Progenitor cell of endocrine pancreas (in vitro differentiated cells): Measurements from ENCODE around the gene SETDB1. TPM values are rescaled to one million over a fixed set of nuclear protein-coding genes. Genes with fewer than 3 reads are reported as not detected.

ENCODE experiments used
- DNase-seq: peaks from one replicate; pipeline ENCODE4 v3.0.0; 2021; ENCODE audit warnings: low spot score; ENCODE audit not compliant: unreplicated experiment
- H3K27ac Mint-ChIP-seq: 2 replicates; pipeline ENCODE4 v1.8.0; 2021; ENCODE audit warnings: mild to moderate bottlenecking, moderate library complexity, mixed read lengths
- H3K27me3 Mint-ChIP-seq: 2 replicates; pipeline ENCODE4 v1.8.0; 2021; ENCODE audit warnings: mixed read lengths
- H3K36me3 Mint-ChIP-seq: 2 replicates; pipeline ENCODE4 v1.8.0; 2022; ENCODE audit warnings: mixed read lengths; ENCODE audit not compliant: insufficient read depth
- H3K4me1 Mint-ChIP-seq: 2 replicates; pipeline ENCODE4 v1.8.0; 2021; ENCODE audit warnings: low read depth, mixed read lengths
- H3K4me3 Mint-ChIP-seq: 2 replicates; pipeline ENCODE4 v1.8.0; 2021; ENCODE audit warnings: low read depth, mild to moderate bottlenecking, moderate library complexity, mixed read lengths
- H3K9me3 Mint-ChIP-seq: 2 replicates; pipeline ENCODE4 v1.8.0; 2021; ENCODE audit warnings: low read depth, mixed read lengths
- total RNA-seq: library from RNA; stranded (reverse); gene quantifications from 2 replicates; pipeline ENCODE4 v1.2.1, GENCODE V29; 2021
- TF ChIP-seq, protein P1 (sequence below): fragments of 200-600 bp; sonication (generic); IDR thresholded peaks from one replicate; pipeline ENCODE4 v1.5.0; 2021; ENCODE audit warnings: antibody characterized with exemption, mild to moderate bottlenecking; ENCODE audit not compliant: unreplicated experiment

SETDB1 gene
- total RNA-seq, 1 donor from 2014 or later, result 110 TPM

DNA sequence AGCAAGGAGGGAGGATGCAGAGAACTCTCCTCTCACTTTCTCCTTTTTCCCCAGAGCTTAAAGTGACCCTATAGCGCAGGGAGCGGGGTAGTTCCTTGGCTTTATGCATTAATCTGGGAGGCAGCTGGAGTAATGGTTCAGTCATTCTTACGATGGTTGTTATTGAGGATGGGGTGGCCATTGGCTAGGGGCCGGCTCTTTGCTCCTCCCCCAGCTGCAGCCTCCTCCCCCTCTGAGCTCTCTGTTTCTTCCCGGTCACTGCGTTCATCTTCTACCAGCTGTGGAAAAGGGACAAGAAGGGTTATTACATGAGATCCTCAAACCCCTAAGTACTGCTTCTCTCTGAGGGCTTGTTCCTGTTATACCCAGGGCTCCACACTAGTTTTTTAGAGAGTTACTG, 39.8 kb downstream of the SETDB1 start:
- Mint-ChIP-seq H3K27me3 (no peaks in the 10 kb centered on the region), H3K9me3 (no peaks in the 10 kb centered on the region), H3K36me3 (peaks cover 53% of the 10 kb centered on the region), H3K4me1 (peaks cover 16% of the 10 kb centered on the region), H3K4me3 (no peak overlapping the region), H3K27ac (peak overlapping the region; percentile 67)
- TF ChIP-seq, protein P1, sequence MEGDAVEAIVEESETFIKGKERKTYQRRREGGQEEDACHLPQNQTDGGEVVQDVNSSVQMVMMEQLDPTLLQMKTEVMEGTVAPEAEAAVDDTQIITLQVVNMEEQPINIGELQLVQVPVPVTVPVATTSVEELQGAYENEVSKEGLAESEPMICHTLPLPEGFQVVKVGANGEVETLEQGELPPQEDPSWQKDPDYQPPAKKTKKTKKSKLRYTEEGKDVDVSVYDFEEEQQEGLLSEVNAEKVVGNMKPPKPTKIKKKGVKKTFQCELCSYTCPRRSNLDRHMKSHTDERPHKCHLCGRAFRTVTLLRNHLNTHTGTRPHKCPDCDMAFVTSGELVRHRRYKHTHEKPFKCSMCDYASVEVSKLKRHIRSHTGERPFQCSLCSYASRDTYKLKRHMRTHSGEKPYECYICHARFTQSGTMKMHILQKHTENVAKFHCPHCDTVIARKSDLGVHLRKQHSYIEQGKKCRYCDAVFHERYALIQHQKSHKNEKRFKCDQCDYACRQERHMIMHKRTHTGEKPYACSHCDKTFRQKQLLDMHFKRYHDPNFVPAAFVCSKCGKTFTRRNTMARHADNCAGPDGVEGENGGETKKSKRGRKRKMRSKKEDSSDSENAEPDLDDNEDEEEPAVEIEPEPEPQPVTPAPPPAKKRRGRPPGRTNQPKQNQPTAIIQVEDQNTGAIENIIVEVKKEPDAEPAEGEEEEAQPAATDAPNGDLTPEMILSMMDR, result no peak
- DNase-seq, result no peak

DNA sequence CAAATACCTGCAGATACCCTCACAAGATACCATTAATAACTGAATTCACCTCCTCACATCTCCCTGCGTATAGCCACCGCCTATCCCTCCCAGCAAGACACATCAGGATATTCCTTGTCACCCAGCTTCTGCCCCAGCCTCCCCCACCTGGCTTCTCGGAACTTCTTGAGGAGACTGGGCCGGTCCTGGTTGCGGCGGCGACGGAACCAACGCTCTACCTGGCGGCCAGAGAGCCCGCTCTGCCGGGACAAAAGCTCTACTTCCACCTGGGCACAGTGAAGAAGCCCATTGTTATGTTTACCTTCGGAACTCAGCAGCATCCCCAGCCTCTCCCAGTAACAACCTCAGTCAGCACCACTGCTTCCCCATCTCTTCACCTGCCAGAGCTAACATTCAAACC, 41.8 kb downstream of the SETDB1 start:
- Mint-ChIP-seq H3K4me3 (no peak overlapping the region), H3K36me3 (peaks cover 37% of the 10 kb centered on the region), H3K4me1 (peaks cover 33% of the 10 kb centered on the region), H3K27ac (no peak overlapping the region), H3K9me3 (no peaks in the 10 kb centered on the region), H3K27me3 (no peaks in the 10 kb centered on the region)
- no peak for DNase-seq
- TF ChIP-seq, protein P1, result no peak

DNA sequence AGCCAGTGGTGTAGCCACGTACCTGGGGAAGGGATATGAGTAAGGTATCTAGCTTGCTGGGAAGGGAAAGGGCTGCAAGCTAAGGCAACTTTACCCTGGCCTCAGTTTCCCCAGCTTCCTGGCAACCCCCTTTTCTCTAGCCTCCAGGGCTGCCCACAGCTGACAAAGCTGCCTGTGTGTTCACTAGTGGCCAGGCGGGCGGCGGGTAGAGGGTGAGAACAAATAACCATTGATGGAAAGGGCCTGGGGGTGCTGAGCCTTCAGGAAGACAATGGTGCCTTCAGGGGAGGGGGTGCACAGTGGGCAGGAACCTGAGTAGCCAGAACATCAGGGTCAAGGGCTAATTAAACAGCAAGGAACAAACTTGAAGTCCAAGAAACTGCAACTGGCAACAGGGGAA, 42.3 kb downstream of the SETDB1 start:
- Mint-ChIP-seq H3K4me3 (no peak overlapping the region), H3K27me3 (no peaks in the 10 kb centered on the region)

DNA sequence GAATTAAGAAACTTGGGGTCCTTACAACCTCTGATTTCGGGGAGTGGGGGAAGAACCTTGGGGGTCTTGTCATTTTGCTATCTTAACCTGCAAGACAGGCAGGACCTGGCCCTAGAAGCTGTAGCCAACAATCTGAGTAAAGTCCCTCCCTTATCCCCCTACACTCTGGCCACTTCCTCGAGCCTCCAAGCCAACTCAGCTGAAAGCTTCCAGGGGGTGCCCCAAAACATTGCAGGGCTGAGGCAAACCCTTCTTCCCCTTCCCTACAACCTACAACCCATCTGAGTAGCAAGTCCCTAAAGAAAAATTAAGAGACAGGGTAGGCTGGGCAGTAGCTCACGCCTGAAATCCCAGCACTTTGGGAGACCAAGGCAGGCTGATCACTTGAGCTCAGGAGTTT, 43.5 kb downstream of the SETDB1 start:
- Mint-ChIP-seq H3K4me3 (no peak overlapping the region), H3K9me3 (no peaks in the 10 kb centered on the region), H3K27ac (peak overlapping the region; percentile 80), H3K4me1 (peaks cover 39% of the 10 kb centered on the region), H3K36me3 (peaks cover 22% of the 10 kb centered on the region), H3K27me3 (no peaks in the 10 kb centered on the region)
- DNase-seq, result no peak
- TF ChIP-seq, protein P1, result no peak

More for the DNA sequence above, 42.3 kb downstream of the SETDB1 start:
- TF ChIP-seq, protein P1, result no peak
- no peaks in the 10 kb centered on the region for H3K9me3 Mint-ChIP-seq
- DNase-seq, result no peak
- H3K36me3 Mint-ChIP-seq, result peaks cover 31% of the 10 kb centered on the region
- H3K27ac Mint-ChIP-seq, result peak overlapping the region; percentile 90
- peaks cover 38% of the 10 kb centered on the region for H3K4me1 Mint-ChIP-seq

DNA sequence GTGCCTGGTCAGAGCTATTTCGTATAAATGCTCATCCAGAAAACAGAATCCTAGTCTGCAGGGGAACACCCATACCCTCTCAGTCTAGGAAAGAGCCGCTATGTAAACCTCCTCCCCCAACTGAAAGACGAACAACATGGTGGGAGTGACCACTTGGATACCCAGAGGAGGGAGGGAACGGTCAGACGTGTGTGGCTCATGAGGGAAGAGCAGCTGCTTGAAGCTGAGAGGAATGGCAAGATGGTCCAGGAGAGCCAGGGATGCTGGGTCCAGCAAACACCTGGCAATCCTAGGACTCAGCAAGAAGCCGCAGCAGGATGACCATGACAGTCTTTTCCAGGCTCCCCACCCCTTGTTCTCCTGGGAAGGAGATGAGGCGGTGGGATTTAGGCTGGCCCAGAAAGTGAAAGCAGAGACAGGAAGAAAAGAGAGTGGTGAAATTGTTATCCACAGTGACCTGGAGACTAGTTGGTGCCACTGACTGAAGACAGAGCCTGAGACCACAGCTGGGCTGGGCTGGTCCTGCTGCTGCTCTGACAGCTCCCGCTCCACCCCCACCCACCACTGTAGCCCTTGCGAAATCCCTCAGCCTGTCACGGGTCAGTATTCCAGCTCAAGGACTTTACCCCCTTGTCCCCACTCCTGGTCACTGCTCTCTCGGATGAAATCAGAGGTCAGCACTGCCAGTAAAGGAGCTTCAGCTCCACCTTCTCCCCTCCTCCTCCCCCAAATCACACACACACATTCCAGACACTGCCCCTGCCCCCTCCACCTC, 44.8 kb downstream of the SETDB1 start:
- Mint-ChIP-seq H3K36me3 (peaks cover 18% of the 10 kb centered on the region), H3K27ac (peak overlapping the region; percentile 95), H3K27me3 (no peaks in the 10 kb centered on the region), H3K4me1 (peaks cover 43% of the 10 kb centered on the region), H3K4me3 (peak overlapping the region; percentile 84), H3K9me3 (no peaks in the 10 kb centered on the region)
- DNase-seq, result no peak
- TF ChIP-seq, protein P1, result no peak
